CD4-positive, alpha-beta T cell treated with Interleukin-12 subunit alpha and Interleukin-12 subunit beta, for 1 hour (primary cell): ENCODE results near the gene MAP3K5.
"Not testable (repeated sequence)": the region's sequence is repeated elsewhere in the genome, so short reads cannot be mapped to it uniquely, and the experiment has no call there.

ENCODE experiments used
- DNase-seq: peaks from one replicate; pipeline ENCODE4 v3.0.0-alpha.2; 2020

Gene MAP3K5

GRCh38 chr6:136772685-136773472 lies 19.4 kb downstream of the MAP3K5 start:
- DNase-seq, result no peak

- DNase-seq, result peak; percentile 33
These were observed 21.0 kb downstream of the MAP3K5 start for GRCh38 chr6:136771306-136771705.

GRCh38 chr6:136769759-136770158 lies 22.5 kb downstream of the MAP3K5 start:
- no peak for DNase-seq

- DNase-seq, result no peak
These were observed 23.2 kb downstream of the MAP3K5 start for GRCh38 chr6:136769124-136769523.

- no peak for DNase-seq
These were observed 24.5 kb downstream of the MAP3K5 start for GRCh38 chr6:136767570-136768309.

- no peak for DNase-seq
These were observed 25.2 kb downstream of the MAP3K5 start for GRCh38 chr6:136767103-136767502.

- DNase-seq, result no peak
These were observed 26.0 kb downstream of the MAP3K5 start for GRCh38 chr6:136766274-136766673.

GRCh38 chr6:136764517-136764993 lies 27.7 kb downstream of the MAP3K5 start:
- peak; percentile 45 for DNase-seq

- DNase-seq, result no peak
These were observed 28.4 kb downstream of the MAP3K5 start for GRCh38 chr6:136763716-136764516.

GRCh38 chr6:136763255-136763654 lies 29.0 kb downstream of the MAP3K5 start:
- DNase-seq, result no peak

- no peak for DNase-seq
These were observed 30.0 kb downstream of the MAP3K5 start for GRCh38 chr6:136762022-136762975.

- peak; percentile 49 for DNase-seq
These were observed 30.9 kb downstream of the MAP3K5 start for GRCh38 chr6:136761227-136761922.

GRCh38 chr6:136760781-136761180 lies 31.5 kb downstream of the MAP3K5 start:
- DNase-seq, result not testable (repeated sequence)

- no peak for DNase-seq
These were observed 35.1 kb downstream of the MAP3K5 start for GRCh38 chr6:136757150-136757549.

GRCh38 chr6:136754820-136755219 lies 37.5 kb downstream of the MAP3K5 start:
- no peak for DNase-seq

GRCh38 chr6:136753624-136754023 lies 38.7 kb downstream of the MAP3K5 start:
- DNase-seq, result peak; percentile 75

GRCh38 chr6:136752554-136752953 lies 39.7 kb downstream of the MAP3K5 start:
- DNase-seq, result no peak

- no peak for DNase-seq
These were observed 40.3 kb downstream of the MAP3K5 start for GRCh38 chr6:136751991-136752390.

- DNase-seq, result peak; percentile 58
These were observed 40.7 kb downstream of the MAP3K5 start for GRCh38 chr6:136751522-136751956.

GRCh38 chr6:136750696-136751521 lies 41.4 kb downstream of the MAP3K5 start:
- no peak for DNase-seq
